B cell (primary cell): ENCODE results near the gene ZDHHC7.

Experiments
- CTCF ChIP-seq: fragments of 200-600 bp; IDR thresholded peaks from one replicate; pipeline ENCODE4 v1.8.0; 2022; ENCODE audit warnings: antibody characterized with exemption, mild to moderate bottlenecking
- EZH2 ChIP-seq: IDR thresholded peaks from 2 replicates; pipeline ENCODE4 v1.6.1; 2012; ENCODE audit warnings: borderline replicate concordance, low read depth, mild to moderate bottlenecking, moderate library complexity, low read length; ENCODE audit not compliant: insufficient read depth, poor library complexity, severe bottlenecking

- no peak for TF ChIP-seq CTCF
- no peak for TF ChIP-seq EZH2
Observed at GRCh38 chr16:85010446-85010930, 847 bp downstream of the ZDHHC7 start.
